Measurements from ENCODE around the gene HYAL2.

HYAL2 gene

DNA sequence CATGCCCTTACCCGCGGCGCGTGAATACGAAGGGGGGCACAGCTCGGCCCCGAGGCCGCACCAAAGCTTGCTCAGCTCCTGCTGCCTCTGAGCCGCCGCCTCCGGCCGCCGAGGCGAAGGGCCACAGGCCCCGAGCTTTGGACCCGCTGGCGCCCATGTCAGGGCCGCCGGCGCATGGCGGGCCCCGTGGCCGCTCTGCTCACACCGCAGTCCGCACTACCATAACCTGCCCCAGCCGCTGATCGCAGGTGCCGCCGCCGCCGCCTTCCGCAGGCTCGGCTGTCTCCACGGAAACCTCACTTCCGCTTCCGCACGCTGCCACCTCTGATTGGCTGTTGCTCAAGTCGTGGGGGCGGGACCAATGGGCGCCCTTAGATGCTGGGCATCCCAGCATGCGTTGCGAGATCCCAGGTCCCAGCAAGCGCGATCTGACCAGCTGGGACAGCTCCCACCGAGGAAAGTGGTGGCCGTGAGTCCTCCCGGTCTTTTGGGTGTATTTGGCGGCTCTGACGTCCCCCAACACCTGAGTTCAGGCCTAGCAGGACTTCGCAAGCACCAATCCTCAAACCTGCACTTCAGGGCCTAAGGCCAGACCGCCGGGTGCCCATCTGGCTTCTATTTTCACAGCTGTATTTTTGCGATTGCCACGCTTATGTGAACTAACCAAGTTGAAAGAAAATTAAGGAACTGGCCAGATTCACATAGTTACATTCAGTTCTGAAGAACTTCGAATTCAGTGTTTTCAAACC is 5.6 kb upstream of the HYAL2 start, which contains the start of gene TUSC2:
TUSC2 (minus strand) TSS at position 281 of the 749 bp plus-strand sequence; CDS start at position 157, 124 bp downstream.
- peaks cover 6 to 73% of the 10 kb centered on the region in 2 experiments for H3K36me3 ChIP-seq (ENCODE audit: control insufficient read depth in 2 of 2, insufficient read depth in 1 of 2, low read length in 2 of 2)
- CTCF ChIA-PET, result interaction anchor here (0.6 to 1.7 kb wide), 4 partner anchors 8 to 214 kb away, joined by 3 to 7 read pairs (median 4); no protein-coding TSS in a partner anchor
- POLR2A ChIA-PET, result interaction anchor here (0.6 to 2.6 kb wide), 19 partner anchors 9 to 1402 kb away, joined by 3 to 63 read pairs (median 6); partner anchors contain the start of genes CYB561D2, HYAL1, HYAL3 and IFRD2
- peak within 1 kb of the TSS; percentile 71 for H3K27ac ChIP-seq (ENCODE audit: extremely low read depth, low read depth, low read length)
- no peaks in the 10 kb centered on the region for H3K4me1 ChIP-seq (ENCODE audit: control insufficient read depth, insufficient read depth, low read length)
- H3K9me3 ChIP-seq (ENCODE audit: control insufficient read depth, insufficient read depth, low read depth, low read length), result no peaks in the 10 kb centered on the region
- peak within 1 kb of the TSS; percentile 92 for H3K4me3 ChIP-seq (ENCODE audit: low read depth, low read length)
- TF ChIP-seq ZNF335 (tag by site-specific recombination; conservative IDR thresholded peaks at IDR 0.05) (peak; percentile 64), ZNF133 (tag by site-specific recombination; IDR thresholded peaks at IDR 0.05) (no peak), HOXC10 (CRISPR knock-in tag; IDR thresholded peaks at IDR 0.05) (no peak), ZNF629 (tag by site-specific recombination; IDR thresholded peaks at IDR 0.05) (peak; percentile 33; the same call in 1 of the 2 replicates), IKZF3 (tag by site-specific recombination; IDR thresholded peaks at IDR 0.05) (0 out of 2 replicates have a peak, but pooled peaks have one; percentile 14), ZNF76 (tag by site-specific recombination; IDR thresholded peaks at IDR 0.05; ENCODE audit: borderline replicate concordance, low read depth) (peak; percentile 92), ZBTB17 (tag by site-specific recombination; IDR thresholded peaks at IDR 0.05) (peak; percentile 68), ZXDB (tag by site-specific recombination; IDR thresholded peaks at IDR 0.05) (0 out of 2 replicates have a peak, but pooled peaks have one; percentile 15), ZNF768 (tag by site-specific recombination; IDR thresholded peaks at IDR 0.05) (no peak), SP2 (tag by site-specific recombination; IDR thresholded peaks at IDR 0.05) (peak; percentile 93), ZNF549 (tag by site-specific recombination; IDR thresholded peaks at IDR 0.05) (no peak), ZSCAN30 (tag by site-specific recombination; IDR thresholded peaks at IDR 0.05) (no peak), ZNF600 (tag by site-specific recombination; IDR thresholded peaks at IDR 0.05) (peak; percentile 67), ZNF138 (tag by site-specific recombination; IDR thresholded peaks at IDR 0.05; ENCODE audit: borderline replicate concordance) (no peak), ZNF394 (tag by site-specific recombination; IDR thresholded peaks at IDR 0.05; ENCODE audit: borderline replicate concordance) (0 out of 2 replicates have a peak, but pooled peaks have one; percentile 4), ZNF184 (tag by site-specific recombination; IDR thresholded peaks at IDR 0.05) (no peak), YY2 (tag by site-specific recombination; IDR thresholded peaks at IDR 0.05) (0 out of 2 replicates have a peak, but pooled peaks have one; percentile 32), OVOL3 (tag by site-specific recombination; IDR thresholded peaks at IDR 0.05) (no peak), ZBTB20 (tag by site-specific recombination; IDR thresholded peaks at IDR 0.05) (0 out of 2 replicates have a peak, but pooled peaks have one; percentile 51), ZNF501 (tag by site-specific recombination; IDR thresholded peaks at IDR 0.05) (0 out of 2 replicates have a peak, but pooled peaks have one; percentile 73)
- TF ChIP-seq, protein P1, sequence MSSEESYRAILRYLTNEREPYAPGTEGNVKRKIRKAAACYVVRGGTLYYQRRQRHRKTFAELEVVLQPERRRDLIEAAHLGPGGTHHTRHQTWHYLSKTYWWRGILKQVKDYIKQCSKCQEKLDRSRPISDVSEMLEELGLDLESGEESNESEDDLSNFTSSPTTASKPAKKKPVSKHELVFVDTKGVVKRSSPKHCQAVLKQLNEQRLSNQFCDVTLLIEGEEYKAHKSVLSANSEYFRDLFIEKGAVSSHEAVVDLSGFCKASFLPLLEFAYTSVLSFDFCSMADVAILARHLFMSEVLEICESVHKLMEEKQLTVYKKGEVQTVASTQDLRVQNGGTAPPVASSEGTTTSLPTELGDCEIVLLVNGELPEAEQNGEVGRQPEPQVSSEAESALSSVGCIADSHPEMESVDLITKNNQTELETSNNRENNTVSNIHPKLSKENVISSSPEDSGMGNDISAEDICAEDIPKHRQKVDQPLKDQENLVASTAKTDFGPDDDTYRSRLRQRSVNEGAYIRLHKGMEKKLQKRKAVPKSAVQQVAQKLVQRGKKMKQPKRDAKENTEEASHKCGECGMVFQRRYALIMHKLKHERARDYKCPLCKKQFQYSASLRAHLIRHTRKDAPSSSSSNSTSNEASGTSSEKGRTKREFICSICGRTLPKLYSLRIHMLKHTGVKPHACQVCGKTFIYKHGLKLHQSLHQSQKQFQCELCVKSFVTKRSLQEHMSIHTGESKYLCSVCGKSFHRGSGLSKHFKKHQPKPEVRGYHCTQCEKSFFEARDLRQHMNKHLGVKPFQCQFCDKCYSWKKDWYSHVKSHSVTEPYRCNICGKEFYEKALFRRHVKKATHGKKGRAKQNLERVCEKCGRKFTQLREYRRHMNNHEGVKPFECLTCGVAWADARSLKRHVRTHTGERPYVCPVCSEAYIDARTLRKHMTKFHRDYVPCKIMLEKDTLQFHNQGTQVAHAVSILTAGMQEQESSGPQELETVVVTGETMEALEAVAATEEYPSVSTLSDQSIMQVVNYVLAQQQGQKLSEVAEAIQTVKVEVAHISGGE (tag by site-specific recombination; conservative IDR thresholded peaks at IDR 0.05; ENCODE audit: low read depth), result peak; percentile 86
- TF ChIP-seq, protein P2, sequence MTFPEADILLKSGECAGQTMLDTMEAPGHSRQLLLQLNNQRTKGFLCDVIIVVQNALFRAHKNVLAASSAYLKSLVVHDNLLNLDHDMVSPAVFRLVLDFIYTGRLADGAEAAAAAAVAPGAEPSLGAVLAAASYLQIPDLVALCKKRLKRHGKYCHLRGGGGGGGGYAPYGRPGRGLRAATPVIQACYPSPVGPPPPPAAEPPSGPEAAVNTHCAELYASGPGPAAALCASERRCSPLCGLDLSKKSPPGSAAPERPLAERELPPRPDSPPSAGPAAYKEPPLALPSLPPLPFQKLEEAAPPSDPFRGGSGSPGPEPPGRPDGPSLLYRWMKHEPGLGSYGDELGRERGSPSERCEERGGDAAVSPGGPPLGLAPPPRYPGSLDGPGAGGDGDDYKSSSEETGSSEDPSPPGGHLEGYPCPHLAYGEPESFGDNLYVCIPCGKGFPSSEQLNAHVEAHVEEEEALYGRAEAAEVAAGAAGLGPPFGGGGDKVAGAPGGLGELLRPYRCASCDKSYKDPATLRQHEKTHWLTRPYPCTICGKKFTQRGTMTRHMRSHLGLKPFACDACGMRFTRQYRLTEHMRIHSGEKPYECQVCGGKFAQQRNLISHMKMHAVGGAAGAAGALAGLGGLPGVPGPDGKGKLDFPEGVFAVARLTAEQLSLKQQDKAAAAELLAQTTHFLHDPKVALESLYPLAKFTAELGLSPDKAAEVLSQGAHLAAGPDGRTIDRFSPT (tag by site-specific recombination; IDR thresholded peaks at IDR 0.05), result 0 out of 2 replicates have a peak, but pooled peaks have one; percentile 33
- TF ChIP-seq, protein P3, sequence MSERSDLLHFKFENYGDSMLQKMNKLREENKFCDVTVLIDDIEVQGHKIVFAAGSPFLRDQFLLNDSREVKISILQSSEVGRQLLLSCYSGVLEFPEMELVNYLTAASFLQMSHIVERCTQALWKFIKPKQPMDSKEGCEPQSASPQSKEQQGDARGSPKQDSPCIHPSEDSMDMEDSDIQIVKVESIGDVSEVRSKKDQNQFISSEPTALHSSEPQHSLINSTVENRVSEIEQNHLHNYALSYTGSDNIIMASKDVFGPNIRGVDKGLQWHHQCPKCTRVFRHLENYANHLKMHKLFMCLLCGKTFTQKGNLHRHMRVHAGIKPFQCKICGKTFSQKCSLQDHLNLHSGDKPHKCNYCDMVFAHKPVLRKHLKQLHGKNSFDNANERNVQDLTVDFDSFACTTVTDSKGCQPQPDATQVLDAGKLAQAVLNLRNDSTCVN (tag by site-specific recombination; optimal IDR thresholded peaks at IDR 0.05), result peak; percentile 64
- TF ChIP-seq, protein P4, sequence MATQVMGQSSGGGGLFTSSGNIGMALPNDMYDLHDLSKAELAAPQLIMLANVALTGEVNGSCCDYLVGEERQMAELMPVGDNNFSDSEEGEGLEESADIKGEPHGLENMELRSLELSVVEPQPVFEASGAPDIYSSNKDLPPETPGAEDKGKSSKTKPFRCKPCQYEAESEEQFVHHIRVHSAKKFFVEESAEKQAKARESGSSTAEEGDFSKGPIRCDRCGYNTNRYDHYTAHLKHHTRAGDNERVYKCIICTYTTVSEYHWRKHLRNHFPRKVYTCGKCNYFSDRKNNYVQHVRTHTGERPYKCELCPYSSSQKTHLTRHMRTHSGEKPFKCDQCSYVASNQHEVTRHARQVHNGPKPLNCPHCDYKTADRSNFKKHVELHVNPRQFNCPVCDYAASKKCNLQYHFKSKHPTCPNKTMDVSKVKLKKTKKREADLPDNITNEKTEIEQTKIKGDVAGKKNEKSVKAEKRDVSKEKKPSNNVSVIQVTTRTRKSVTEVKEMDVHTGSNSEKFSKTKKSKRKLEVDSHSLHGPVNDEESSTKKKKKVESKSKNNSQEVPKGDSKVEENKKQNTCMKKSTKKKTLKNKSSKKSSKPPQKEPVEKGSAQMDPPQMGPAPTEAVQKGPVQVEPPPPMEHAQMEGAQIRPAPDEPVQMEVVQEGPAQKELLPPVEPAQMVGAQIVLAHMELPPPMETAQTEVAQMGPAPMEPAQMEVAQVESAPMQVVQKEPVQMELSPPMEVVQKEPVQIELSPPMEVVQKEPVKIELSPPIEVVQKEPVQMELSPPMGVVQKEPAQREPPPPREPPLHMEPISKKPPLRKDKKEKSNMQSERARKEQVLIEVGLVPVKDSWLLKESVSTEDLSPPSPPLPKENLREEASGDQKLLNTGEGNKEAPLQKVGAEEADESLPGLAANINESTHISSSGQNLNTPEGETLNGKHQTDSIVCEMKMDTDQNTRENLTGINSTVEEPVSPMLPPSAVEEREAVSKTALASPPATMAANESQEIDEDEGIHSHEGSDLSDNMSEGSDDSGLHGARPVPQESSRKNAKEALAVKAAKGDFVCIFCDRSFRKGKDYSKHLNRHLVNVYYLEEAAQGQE (tag by site-specific recombination; IDR thresholded peaks at IDR 0.05), result peak; percentile 53; the same call in 1 of the 2 replicates
- TF ChIP-seq, protein P5, sequence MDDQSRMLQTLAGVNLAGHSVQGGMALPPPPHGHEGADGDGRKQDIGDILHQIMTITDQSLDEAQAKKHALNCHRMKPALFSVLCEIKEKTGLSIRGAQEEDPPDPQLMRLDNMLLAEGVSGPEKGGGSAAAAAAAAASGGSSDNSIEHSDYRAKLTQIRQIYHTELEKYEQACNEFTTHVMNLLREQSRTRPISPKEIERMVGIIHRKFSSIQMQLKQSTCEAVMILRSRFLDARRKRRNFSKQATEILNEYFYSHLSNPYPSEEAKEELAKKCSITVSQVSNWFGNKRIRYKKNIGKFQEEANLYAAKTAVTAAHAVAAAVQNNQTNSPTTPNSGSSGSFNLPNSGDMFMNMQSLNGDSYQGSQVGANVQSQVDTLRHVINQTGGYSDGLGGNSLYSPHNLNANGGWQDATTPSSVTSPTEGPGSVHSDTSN (CRISPR knock-in tag; IDR thresholded peaks at IDR 0.05), result 0 out of 2 replicates have a peak, but pooled peaks have one; percentile 20
